GM18508 (cell line): Measurements from ENCODE around the gene TCEA3.
"Not testable (repeated sequence)": the region's sequence is repeated elsewhere in the genome, so short reads cannot be mapped to it uniquely, and the experiment has no call there.

ENCODE experiments used
- ATAC-seq: cut with Tn5 transposase; IDR thresholded peaks from one replicate; pipeline ENCODE4 v1.9.1; 2021; ENCODE audit warnings: moderate number of reproducible peaks; ENCODE audit not compliant: insufficient read depth, unreplicated experiment

Gene TCEA3

DNA sequence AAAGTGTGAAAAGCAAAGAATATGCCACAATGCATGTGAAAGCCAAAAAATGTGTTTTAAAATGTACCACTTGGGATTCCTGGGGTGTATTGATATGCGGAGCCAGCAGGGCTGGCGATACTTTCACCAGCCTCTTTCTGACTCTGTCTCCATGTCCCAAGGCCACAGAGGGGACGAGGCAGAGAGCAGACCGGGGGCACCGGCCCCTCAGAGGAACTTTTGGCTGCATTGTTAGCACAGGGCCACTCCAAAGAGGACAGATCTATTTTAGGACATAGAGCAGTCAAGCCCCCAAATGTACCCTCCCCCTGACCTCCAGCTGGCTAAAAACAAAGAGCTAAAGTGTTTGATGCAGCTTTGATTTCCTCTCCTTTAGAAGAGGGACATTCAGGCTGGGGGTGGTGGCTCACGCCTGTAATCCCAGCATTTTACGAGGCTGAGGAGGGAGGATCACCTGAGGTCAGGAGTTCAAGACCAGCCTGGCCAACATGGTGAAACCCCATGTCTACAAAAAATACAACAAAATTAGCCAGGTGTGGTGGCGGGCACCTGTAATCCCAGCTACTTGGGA, 29.3 kb downstream of the TCEA3 start:
- ATAC-seq: no peak

DNA sequence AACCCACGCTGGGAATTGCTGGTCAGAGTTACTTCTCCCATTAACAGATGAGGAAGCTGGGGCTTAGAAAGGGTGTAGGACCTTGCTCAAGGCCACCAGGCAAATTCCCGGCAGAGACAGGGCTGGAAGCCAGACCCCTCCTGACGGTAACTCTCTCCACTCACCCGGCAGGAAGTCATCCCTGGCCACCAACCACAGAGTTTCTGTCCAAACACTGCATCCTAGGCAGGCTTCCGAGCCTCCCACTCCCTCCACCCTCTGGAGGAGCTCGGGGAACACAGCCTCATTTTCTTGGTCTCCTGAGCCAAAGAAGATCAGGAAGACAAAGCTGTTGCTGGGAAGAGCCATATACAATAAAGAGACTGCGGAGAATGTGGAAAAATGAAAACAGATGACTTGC, 29.9 kb downstream of the TCEA3 start:
- ATAC-seq: no peak

DNA sequence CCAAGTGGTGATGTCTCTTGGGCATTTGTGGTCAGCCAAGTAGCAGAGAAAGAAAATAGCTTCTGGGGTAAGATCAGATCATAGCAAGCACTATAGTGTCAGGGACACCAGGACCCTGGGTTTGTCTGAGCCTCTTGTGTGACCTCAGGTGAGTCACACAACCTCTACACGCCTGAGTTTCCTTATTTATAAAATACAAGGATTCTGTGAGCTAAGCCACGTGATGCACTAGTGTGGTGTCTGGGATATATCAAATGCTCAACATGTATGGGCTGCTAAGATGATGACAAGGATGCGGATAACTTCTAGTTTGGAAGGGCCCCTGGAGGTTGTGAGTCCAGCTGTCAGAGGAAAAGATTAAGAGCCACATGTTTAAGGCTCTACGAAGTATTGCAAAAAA, 30.4 kb downstream of the TCEA3 start:
- ATAC-seq: no peak

DNA sequence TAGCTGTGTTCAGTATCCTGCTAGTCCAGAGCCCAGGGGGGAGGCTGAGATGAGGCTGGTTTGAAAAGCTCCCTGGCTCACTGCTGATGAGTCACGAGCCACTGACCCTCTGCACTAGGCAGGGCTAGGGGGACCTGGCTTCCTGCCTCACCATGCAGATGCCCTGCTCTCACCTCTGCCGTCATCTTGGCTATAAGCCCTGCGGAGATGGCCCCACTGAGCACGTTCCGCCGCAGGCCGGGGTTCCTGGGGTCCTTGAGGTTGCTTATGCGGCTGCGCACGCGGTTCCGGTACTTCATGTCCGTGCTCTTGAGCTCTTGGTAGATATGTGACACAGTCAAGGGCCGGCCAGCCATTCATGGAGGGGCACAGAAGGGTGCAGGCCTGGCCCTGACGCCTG, 30.8 kb downstream of the TCEA3 start:
- ATAC-seq: no peak

DNA sequence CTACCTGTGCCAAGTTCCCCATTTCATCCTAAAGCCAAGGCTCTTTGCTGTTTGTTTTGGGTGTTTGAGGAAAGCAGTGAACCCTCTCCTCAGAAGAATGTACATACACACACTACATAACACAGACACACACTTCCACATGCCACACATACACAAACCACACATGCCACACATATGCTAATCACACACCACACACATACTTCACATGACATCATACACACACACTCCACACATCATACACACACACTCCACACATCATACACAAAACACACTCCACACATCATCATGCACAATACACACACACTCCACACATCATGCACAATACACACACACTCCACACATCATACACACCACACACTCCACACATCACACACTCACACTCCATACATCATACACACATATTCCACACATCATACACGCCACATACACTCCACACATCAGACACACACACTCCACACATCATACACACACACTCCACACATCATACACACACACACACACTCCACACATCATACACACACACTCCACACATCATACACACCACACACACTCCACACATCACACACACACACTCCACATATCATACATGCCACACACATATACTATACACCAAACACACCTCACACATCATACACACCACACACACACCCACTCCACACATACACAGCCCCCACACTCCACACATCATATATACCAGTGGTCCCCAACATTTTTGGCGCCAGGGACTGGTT, 32.3 kb downstream of the TCEA3 start:
- ATAC-seq: no peak

DNA sequence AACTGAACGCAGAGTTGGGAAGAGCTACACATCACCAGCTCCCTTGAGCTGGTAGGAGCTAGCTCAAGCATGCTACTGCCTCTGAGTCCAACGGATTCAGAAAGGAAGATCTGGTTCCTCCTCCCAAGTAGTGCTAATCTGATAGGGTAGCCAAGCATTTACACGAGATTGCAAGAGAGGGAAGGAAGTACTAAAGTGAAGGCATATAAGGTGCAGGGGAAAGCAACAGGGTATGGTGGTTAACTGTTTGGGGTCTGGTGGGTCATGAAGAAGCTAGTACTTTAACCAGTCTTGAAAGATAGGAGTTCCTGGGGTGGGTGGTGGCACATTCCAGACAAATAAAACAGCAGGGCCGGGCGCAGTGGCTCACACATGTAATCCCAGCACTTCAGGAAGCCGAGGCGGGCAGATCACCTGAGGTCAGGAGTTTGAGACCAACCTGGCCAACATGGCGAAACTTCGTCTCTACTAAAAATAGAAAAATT, 34.7 kb downstream of the TCEA3 start:
- no peak for ATAC-seq

DNA sequence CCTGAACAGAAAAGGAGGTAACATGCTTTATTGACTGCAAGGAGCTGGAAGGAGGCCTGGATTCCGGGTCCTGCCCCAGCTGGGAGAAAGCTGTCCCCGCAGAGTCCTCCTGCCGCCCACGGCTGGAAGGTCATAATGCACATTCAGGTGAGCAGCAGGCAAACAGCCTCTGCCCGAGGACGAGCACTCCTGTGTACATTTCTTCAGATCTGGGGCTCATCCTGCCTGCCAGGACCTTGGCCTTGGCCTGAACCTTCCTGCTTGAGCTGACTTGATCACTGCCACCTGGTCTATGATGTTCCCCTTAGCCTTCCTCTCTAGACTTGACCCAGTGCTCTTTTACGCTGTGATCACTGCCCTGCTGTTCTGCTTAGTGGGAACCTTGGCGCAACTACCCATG, 37.1 kb downstream of the TCEA3 start:
- no peak for ATAC-seq

DNA sequence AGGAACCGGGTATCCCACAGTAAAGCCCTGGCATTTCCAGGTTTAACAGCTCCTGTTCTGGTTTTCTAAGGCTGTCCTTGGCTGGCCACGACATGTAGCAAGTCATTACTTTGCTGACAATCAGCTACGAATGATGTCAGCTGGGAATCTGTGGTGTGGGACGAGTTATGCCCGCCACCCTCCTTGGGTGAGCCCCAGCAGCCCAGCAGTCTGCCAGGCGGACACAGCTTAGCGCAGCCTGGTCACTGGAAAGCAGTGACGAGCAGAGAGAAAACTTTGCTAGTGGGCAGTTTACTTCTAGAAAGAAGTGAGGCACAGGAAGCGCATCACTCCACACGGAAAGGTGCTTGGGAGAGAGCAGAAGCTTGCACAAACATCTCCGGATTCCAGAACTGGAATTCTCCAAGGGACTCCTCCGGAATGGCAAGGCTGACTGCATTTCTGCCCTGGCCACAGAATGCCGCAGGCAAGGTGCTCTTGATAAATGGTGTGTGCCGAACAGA, 39.4 kb downstream of the TCEA3 start:
- no peak for ATAC-seq

DNA sequence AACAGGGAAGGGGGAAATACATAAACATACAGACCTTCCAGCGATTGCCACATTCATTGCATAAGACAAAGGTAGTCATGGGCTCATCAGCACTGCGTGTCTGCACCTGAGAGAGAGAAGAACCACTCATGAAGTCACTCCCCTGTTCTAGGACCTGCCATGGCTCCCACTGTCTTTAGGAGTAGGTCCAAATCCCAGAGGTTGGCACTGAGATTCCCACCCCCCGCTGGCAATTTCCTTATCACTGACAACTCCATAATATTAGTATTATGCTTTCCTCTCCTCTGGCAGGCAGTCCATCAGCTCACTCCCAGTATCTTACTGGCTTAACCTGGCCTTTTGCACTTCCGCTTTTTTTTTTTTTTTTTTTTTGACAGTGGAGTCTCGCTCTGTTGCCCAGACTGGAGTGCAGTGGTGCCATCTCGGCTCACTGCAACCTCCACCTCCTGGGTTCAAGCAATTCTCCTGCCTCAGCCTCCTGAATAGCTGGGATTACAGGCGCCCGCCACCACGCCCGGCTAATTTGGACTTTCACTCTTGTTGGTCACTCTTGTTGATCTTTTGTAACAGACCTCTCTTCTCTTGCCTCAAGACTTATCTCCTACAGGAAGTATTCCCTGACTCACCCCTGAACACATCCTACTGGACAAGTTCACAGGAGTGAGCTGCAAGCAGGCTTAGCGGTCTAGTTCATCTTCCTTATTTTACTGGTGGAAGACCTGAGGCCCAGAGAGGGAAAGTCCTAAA, 40.1 kb downstream of the TCEA3 start:
- ATAC-seq: no peak

DNA sequence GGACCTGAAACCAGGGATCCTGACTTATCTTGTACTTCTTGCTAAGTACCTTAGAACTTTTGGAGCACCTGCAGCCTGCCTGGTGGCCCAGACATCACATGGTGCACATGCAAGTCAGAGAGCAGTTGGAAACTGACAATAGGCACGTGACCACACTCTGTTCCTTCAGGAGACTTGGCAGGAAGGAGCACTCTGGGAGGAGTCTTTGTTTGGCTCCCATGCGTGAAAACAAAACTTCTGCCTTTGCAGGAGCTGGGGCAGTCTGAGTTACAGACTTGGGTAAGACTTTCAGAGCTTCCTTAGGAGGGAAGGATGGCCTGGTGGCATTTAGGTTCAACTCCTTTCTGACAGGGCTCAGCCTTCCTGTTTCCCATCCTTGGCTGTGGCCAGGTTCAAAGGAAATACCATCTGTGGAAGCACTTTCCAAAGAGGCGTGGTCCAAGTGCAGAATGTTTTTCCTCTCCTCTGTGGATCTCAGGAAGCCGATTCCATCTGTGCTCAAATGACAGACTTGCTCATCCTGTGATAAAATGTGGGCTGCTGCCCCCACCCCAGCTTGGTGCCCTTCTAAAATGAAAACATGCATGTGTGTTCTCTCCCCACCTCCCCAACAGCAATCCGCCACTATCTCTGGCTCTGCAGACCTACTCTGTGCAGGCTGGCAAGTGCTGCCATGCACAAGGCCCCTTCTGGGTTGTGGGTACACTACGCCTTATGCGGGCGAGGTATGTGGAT, 40.8 kb downstream of the TCEA3 start:
- no peak for ATAC-seq

DNA sequence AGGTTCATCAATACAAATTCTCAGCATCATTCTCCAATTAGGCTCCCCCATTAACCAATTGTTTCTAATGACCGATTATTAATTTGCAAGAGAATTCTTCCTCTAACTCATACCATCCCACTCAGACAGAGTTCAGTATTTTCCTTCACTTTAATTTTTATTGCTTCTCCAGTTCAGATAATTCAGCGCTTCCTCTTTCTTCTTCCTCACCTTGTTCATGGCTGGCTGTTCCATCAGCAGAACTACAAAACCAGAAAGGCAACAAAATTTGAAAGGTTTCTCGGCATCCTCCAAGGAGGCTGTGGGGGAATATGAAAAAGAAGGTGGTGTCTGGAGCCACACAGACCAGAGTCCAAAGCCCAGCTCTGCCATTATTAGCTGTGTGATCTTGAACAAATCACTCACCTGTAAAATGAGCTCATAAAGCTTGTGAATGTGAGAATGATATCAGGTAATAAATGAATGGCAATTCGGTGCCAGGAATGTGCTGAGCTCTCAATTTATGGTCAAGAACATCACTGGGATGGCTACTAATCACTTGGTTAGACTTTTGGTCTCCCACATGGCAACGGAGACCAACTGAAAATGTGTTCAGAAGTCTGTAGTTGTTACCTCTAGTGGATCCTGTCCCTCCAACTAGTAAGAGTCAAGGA, 43.2 kb downstream of the TCEA3 start:
- ATAC-seq: no peak

DNA sequence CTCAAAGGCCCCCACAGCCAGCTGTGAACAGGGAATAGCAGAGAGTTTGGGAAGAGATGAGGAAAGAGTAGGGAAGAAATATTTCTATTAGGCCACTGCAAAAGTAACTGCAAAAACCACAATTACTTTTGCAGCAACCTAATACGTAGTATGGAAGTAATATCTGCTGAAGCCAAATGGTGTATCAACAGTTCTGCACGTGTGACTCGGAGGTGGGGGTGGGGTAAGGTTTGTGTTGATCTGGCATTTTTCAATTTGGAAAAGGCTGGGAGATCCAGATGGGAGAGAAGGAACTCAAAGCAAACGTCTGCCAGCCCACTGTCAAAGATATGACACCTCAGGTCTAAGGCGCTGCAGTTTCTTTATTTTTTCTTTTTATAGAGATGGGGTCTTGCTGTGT, 43.8 kb downstream of the TCEA3 start:
- no peak for ATAC-seq

DNA sequence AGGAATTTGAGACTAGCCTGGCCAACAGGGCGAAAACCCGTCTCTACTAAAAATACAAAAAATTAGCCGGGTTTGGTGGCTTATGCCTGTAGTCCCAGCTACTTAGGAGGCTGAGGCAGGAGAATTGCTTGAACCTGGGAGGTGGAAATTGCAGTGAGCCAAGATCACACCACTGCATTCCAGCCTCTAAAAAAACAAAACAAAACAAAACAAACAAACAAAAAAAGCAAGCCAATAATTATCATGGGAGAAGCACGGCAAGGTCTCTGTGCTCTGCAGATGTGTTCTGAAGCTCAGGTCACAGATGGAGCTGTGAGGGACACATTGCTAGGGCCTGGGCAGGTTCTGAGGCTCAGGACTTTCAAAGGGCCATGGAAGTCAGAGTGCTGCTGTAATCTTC, 44.3 kb downstream of the TCEA3 start:
- not testable (repeated sequence) for ATAC-seq

DNA sequence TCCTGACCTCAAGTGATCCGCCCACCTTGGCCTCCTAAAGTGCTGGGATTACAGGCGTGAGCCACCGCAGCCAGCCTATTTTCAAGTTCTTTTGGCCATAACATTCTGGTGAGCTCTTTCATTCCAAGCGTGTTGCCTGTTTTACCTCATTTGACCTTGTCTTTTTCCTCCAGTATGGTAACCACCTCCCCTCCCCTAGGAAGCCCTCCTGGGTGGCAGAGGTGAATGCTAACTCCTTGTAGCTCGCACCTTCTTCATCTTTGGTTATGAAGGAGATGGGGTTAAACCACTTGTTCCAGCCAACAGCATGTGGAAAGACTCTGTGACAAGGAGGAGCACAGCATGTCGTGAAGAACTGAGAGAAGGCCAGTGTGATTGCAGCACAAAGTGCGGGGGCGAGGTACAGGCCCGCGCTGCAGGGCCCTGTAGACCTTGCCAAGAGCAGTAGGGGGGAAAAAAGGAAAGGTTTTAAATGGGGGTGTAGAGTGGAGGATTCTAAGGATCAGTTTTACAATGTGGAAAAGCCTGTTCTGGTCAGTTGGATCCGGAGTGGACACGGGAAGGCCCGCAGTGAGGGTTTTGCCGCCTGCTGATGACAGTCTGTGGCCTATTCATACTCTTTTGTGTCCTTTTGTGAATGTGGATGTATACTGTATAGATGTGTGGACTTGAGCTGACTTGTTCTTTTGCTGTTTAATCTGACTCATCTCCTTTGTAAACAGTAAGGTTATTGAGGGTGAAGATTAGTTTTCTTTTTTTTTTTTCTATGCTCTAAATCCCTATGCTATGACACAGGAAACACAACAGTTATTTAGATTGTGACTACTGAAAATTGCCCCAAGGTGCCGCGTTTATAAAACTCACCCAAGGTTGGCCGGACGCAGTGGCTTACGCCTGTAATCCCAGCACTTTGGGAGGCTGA, 47.4 kb downstream of the TCEA3 start:
- ATAC-seq: no peak

DNA sequence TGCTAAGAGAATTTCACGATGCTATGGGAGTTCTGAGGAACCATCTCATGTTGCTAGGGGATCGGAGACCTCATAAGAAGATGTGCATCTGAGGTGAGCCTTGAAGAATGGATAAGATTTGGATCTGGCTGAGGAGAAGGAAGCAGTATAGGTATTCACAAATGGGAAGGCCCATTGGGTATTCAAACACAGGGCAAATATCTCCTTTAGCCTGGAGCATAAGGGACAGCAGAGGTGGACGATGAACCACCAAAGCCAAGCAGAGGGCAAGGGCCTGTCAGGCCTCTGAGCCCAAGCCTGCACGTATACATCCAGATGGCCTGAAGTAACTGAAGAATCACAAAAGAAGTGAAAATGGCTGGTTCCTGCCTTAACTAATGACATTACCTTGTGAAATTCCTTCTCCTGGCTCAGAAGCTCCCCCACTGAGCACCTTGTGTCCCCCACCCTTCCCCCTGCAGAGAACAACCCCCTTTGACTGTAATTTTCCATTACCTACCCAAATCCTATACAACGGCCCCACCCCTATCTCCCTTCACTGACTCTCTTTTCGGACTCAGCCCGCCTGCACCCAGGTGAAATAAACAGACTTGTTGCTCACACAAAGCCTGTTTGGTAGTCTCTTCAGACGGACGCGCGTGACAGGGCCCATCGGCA, 50.3 kb downstream of the TCEA3 start:
- ATAC-seq: not testable (repeated sequence)

DNA sequence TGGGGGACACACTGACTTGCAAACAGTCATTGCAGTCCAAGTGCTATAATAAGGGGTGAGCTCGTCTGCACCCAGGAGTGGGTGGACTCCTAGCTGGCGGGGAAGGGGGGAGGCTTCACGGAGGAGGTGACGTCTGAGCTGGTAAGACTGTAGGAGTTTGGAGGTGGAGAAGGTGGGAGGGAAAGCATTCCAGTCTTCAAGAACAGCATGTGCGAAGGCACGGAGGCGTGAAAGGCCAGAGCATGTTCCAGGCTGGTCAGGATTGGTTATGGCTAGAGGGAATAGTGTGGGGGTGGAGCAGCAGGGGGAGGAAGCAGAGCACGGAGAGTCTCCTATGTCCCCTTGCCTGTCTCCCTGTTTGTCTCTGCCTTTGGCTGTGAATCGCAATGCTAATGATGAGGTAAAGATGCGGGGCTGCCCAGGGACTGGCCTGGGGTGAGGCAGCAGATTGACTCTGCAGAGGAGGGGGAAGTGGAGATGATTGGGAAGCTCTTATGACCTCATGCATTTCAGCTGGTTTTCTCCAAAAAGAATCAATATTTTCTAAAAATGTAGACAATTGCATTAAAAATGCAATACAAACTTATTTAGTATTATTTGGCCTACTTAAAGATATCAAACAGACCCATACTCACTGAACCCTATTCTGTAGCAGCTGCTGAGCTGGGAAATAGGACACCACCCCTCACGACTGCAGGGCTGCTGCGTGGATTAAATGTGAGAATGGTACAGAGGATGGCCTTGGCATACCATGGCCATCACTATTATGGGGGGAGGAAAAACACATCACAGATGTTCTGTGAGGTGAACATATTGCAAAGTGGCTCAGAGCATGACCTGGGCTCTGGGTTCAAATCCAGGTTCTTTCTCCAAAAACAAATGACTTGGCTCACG, 52.3 kb downstream of the TCEA3 start:
- no peak for ATAC-seq

DNA sequence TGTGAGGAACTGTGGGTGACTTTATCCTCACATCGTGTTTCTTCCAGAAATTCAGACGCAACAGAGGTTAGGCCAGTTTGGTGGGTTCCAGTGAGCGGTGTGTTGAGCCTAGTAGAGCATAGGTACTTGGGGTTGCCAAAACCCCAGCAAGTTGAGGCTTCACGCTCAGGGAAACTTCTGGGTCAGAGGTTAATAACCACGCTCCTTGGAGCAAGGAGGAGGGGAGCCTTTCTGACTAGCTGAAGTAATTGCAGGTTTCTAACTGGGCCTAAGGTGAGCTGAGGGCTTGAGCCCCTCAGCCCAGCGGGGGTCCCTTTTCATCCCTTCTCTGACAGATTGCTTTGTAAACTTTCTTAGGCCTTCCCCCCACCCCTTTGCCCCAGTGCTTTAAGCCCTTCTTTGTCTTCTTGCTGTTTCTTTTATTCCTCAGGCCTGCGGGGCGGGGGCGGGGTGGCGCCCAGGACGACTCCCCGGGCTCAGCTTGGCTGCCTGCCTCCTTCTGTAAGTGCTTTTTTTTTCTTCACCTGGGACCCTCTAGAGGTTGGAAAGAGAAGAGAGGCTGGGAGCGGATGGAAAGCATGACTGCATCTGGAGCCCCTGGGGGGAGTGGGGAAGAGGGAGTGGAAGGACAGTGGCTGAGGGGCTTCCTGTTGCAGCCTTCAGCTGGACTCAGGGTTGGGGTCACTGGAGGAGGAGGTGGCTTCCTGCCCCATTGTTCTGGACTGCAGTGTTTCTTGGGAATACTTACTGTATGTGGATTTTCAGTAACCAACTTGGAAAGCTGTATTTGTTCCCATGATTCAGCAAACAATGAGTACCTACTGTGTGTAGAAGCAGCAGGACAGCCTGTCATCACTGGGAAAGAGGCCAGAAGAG, 53.6 kb downstream of the TCEA3 start:
- no peak for ATAC-seq
